Tibial nerve (tissue), 4 donors: Measurements from ENCODE around the gene S100G. TPM values are rescaled to one million over a fixed set of nuclear protein-coding genes. Genes with fewer than 3 reads are reported as not detected.
"Not testable (repeated sequence)": the region's sequence is repeated elsewhere in the genome, so short reads cannot be mapped to it uniquely, and the experiment has no call there.

ENCODE experiments used
- DNase-seq, 2 donors: peaks; one replicate each; pipeline ENCODE4 v3.0.0-alpha.2; 2019; ENCODE audit warnings: low spot score in 2 of 2
- H3K27ac ChIP-seq, 4 donors: fragments of 200-600 bp; sonication (generic) in 3 of 4; one replicate each; pipeline ENCODE4 v1.5.1; 2017 to 2019; ENCODE audit warnings: mild to moderate bottlenecking in 1 of 4
- H3K27me3 ChIP-seq, 2 donors: fragments of 200-600 bp; sonication (generic) in 1 of 2; one replicate each; pipeline versions ENCODE4 v1.5.1 to v1.6.0; 2017 to 2019
- H3K36me3 ChIP-seq, 3 donors: fragments of 200-600 bp; sonication (generic); one replicate each; pipeline ENCODE4 v1.5.1; 2018 to 2019
- H3K4me1 ChIP-seq, 4 donors: fragments of 200-600 bp; sonication (generic) in 3 of 4; one replicate each; pipeline ENCODE4 v1.5.1; 2017 to 2019
- H3K4me3 ChIP-seq, 4 donors: fragments of 200-600 bp; sonication (generic) in 3 of 4; one replicate each; pipeline ENCODE4 v1.5.1; 2017 to 2019; ENCODE audit warnings: mild to moderate bottlenecking in 1 of 4, moderate library complexity in 1 of 4
- H3K9me3 ChIP-seq, 4 donors: fragments of 200-600 bp; sonication (generic) in 3 of 4; one replicate each; pipeline ENCODE4 v1.5.1; 2017 to 2019
- CTCF ChIP-seq, 5 experiments: fragments of 200-600 bp in 3 of 5; fragments of 450-650 bp in 2 of 5; sonication (generic) in 3 of 5; IDR thresholded peaks; one replicate each; pipeline ENCODE4 v1.5.1; 2016 to 2019; ENCODE audit warnings: antibody characterized with exemption in 5 of 5, mild to moderate bottlenecking in 3 of 5, moderate library complexity in 2 of 5
- EP300 ChIP-seq, 2 donors: sonication (generic); formaldehyde crosslinking; IDR thresholded peaks; one replicate each; pipeline ENCODE4 v1.6.1; 2017; ENCODE audit warnings: antibody characterized with exemption in 2 of 2, mild to moderate bottlenecking in 1 of 2
- POLR2A ChIP-seq, 2 donors: fragments of 450-650 bp; IDR thresholded peaks; one replicate each; pipeline ENCODE4 v1.6.1; 2017; ENCODE audit warnings: antibody characterized with exemption in 2 of 2, mild to moderate bottlenecking in 2 of 2, moderate library complexity in 2 of 2
- WGBS, 2 donors: methylation state at CpG; one replicate each; pipeline ENCODE4 v1.1.5; 2018; 5-methylcytosine and 5-hydroxymethylcytosine counted together
- total RNA-seq, 4 donors: library from RNA; depleted of rRNA; stranded (reverse); fragments of >200 nt; gene quantifications; one replicate each; pipeline ENCODE4 v1.1.0, GENCODE V29; 2016

The S100G gene
- total RNA-seq, 4 donors from 2014 or later, result not detected

GRCh38 chrX:16606142-16606720 is 43.7 kb upstream of the S100G start:
- Histone ChIP-seq H3K27me3 (no peaks in the 10 kb centered on the region), H3K9me3 (no peaks in the 10 kb centered on the region), H3K36me3 (peaks cover 0 to 14% (median 0%) of the 10 kb centered on the region in 3 donors), H3K4me1 (no peaks in the 10 kb centered on the region), H3K27ac (no peak overlapping the region), H3K4me3 (no peak overlapping the region)
- WGBS, 2 donors, result 83 to 91% methylated on average over 4 of the region's 4 CpGs
- no peak for DNase-seq
- TF ChIP-seq EP300 (IDR thresholded peaks at IDR 0.05) (no peak), CTCF (IDR thresholded peaks at IDR 0.05) (no peak), POLR2A (IDR thresholded peaks at IDR 0.05) (no peak)

GRCh38 chrX:16610121-16610621 is 39.8 kb upstream of the S100G start:
- TF ChIP-seq EP300 (IDR thresholded peaks at IDR 0.05), result no peak
- no peak for TF ChIP-seq CTCF (IDR thresholded peaks at IDR 0.05)
- no peak for TF ChIP-seq POLR2A (IDR thresholded peaks at IDR 0.05)
- no peak for DNase-seq
- peaks cover 0 to 37% (median 0%) of the 10 kb centered on the region in 3 donors for H3K36me3 ChIP-seq
- no peaks in the 10 kb centered on the region for H3K9me3 ChIP-seq
- 67 to 80% methylated on average over 1 of the region's 1 CpG for WGBS, 2 donors
- no peaks in the 10 kb centered on the region for H3K27me3 ChIP-seq
- H3K27ac ChIP-seq, result no peak overlapping the region
- no peaks in the 10 kb centered on the region for H3K4me1 ChIP-seq
- H3K4me3 ChIP-seq, result no peak overlapping the region

GRCh38 chrX:16610654-16611053 is 39.3 kb upstream of the S100G start:
- not testable (repeated sequence) for H3K27me3 ChIP-seq, H3K4me3 ChIP-seq, H3K9me3 ChIP-seq, DNase-seq, H3K4me1 ChIP-seq, H3K27ac ChIP-seq
- WGBS, 2 donors, result 89 to 95% methylated on average over 3 of the region's 3 CpGs
- H3K36me3 ChIP-seq, result peaks cover 0 to 42% (median 0%) of the 10 kb centered on the region in 3 donors

- Histone ChIP-seq H3K9me3 (no peaks in the 10 kb centered on the region), H3K27me3 (no peaks in the 10 kb centered on the region), H3K4me1 (no peaks in the 10 kb centered on the region), H3K4me3 (no peak overlapping the region), H3K27ac (no peak overlapping the region), H3K36me3 (peaks cover 0 to 49% (median 0%) of the 10 kb centered on the region in 3 donors)
- WGBS, 2 donors, result 51 to 77% methylated on average over 6 of the region's 6 CpGs
- TF ChIP-seq POLR2A (IDR thresholded peaks at IDR 0.05) (no peak), CTCF (IDR thresholded peaks at IDR 0.05) (no peak), EP300 (IDR thresholded peaks at IDR 0.05) (no peak)
- DNase-seq, result no peak
Measured at GRCh38 chrX:16612257-16612897, 37.6 kb upstream of the S100G start.

- Histone ChIP-seq H3K9me3 (no peaks in the 10 kb centered on the region), H3K4me3 (no peak overlapping the region), H3K4me1 (no peaks in the 10 kb centered on the region), H3K36me3 (peaks cover 0 to 60% (median 0%) of the 10 kb centered on the region in 3 donors), H3K27ac (no peak overlapping the region), H3K27me3 (no peaks in the 10 kb centered on the region)
- WGBS, 2 donors, result 91 to 100% methylated on average over 1 of the region's 1 CpG
- TF ChIP-seq POLR2A (IDR thresholded peaks at IDR 0.05) (no peak), CTCF (IDR thresholded peaks at IDR 0.05) (no peak), EP300 (IDR thresholded peaks at IDR 0.05) (no peak)
- DNase-seq, result no peak
Measured at GRCh38 chrX:16617382-16617781, 32.6 kb upstream of the S100G start.
